ENCODE results near the gene ALDOB.

- TF ChIP-seq CTCF (conservative IDR thresholded peaks at IDR 0.05) (no peak), ZFX (IDR thresholded peaks at IDR 0.05) (no peak)
These were observed 52.2 kb downstream of the ALDOB start for GRCh38 chr9:101383361-101383760.

Measured in C4-2B (cell line).